H9 (cell line): ENCODE measurements around the gene RPP30. TPM values are rescaled to one million over a fixed set of nuclear protein-coding genes. Genes with fewer than 3 reads are reported as not detected.

Source experiments
- DNase-seq: peaks from one replicate; pipeline ENCODE4 v3.0.0-alpha.2; 2017
- H2AFZ ChIP-seq: one replicate; pipeline ENCODE4 v1.6.1; 2013; ENCODE audit warnings: mild to moderate bottlenecking, low read length, control low read depth, moderate library complexity
- H2AK5ac ChIP-seq: 2 replicates; pipeline ENCODE4 v1.6.1; 2013; ENCODE audit warnings: low read length, control low read depth, mixed read lengths; ENCODE audit not compliant: insufficient read length
- H2BK120ac ChIP-seq: one replicate; pipeline ENCODE4 v1.6.1; 2013; ENCODE audit warnings: low read depth, mild to moderate bottlenecking, low read length, control low read depth, inconsistent platforms; ENCODE audit not compliant: poor library complexity, severe bottlenecking
- H2BK12ac ChIP-seq: 2 replicates; pipeline ENCODE4 v1.6.1; 2013; ENCODE audit warnings: low read length, control low read depth, mixed read lengths, low read depth; ENCODE audit not compliant: insufficient read length
- H2BK15ac ChIP-seq: 2 replicates; pipeline ENCODE4 v1.6.1; 2013; ENCODE audit warnings: low read depth, low read length, control low read depth
- H2BK20ac ChIP-seq: one replicate; pipeline ENCODE4 v1.6.1; 2013; ENCODE audit warnings: low read depth, mild to moderate bottlenecking, low read length, control low read depth, inconsistent platforms; ENCODE audit not compliant: poor library complexity, severe bottlenecking
- H2BK5ac ChIP-seq: 2 replicates; pipeline ENCODE4 v1.6.1; 2013; ENCODE audit warnings: low read length, control low read depth, mixed read lengths; ENCODE audit not compliant: insufficient read length
- H3K14ac ChIP-seq: 2 replicates; pipeline ENCODE4 v1.6.1; 2013; ENCODE audit warnings: low read length, control low read depth; ENCODE audit not compliant: insufficient read depth
- H3K18ac ChIP-seq: 2 replicates; pipeline ENCODE4 v1.6.1; 2013; ENCODE audit warnings: low read depth, mild to moderate bottlenecking, mixed read lengths, low read length, control low read depth; ENCODE audit not compliant: insufficient read length
- H3K23ac ChIP-seq: 2 replicates; pipeline ENCODE4 v1.6.1; 2013; ENCODE audit warnings: low read length, control low read depth, mixed read lengths, low read depth; ENCODE audit not compliant: insufficient read length
- H3K23me2 ChIP-seq: 2 replicates; pipeline ENCODE4 v1.6.1; 2013; ENCODE audit warnings: low read depth, mild to moderate bottlenecking, mixed read lengths, low read length, control low read depth; ENCODE audit not compliant: insufficient read length, poor library complexity, severe bottlenecking
- H3K27ac ChIP-seq: 2 replicates; pipeline ENCODE4 v1.5.1; 2013; ENCODE audit warnings: low read length, control low read depth, mixed read lengths, low read depth; ENCODE audit not compliant: insufficient read length
- H3K27me3 ChIP-seq: 2 replicates; pipeline ENCODE4 v1.6.1; 2013; ENCODE audit warnings: low read length, control low read depth, inconsistent platforms; ENCODE audit not compliant: insufficient read depth
- H3K4ac ChIP-seq: 2 replicates; pipeline ENCODE4 v1.6.1; 2013; ENCODE audit warnings: low read depth, mild to moderate bottlenecking, control low read depth, inconsistent platforms, low read length, moderate library complexity
- H3K4me1 ChIP-seq: 2 replicates; pipeline ENCODE4 v1.6.1; 2013; ENCODE audit warnings: low read length, control low read depth, inconsistent platforms; ENCODE audit not compliant: insufficient read depth
- H3K4me2 ChIP-seq: 2 replicates; pipeline ENCODE4 v1.6.1; 2013; ENCODE audit warnings: low read length, control low read depth, mixed read lengths; ENCODE audit not compliant: insufficient read length, insufficient read depth
- H3K56ac ChIP-seq: 2 replicates; pipeline ENCODE4 v1.6.1; 2013; ENCODE audit warnings: low read depth, mild to moderate bottlenecking, mixed read lengths, low read length, control low read depth; ENCODE audit not compliant: insufficient read length
- H3K79me1 ChIP-seq: 2 replicates; pipeline ENCODE4 v1.6.1; 2013; ENCODE audit warnings: low read depth, mild to moderate bottlenecking, moderate library complexity, low read length, control low read depth, inconsistent platforms; ENCODE audit not compliant: insufficient read depth, poor library complexity, severe bottlenecking
- H3K79me2 ChIP-seq: 2 replicates; pipeline ENCODE4 v1.6.1; 2013; ENCODE audit warnings: low read length, control low read depth, inconsistent platforms; ENCODE audit not compliant: insufficient read depth
- H3K9ac ChIP-seq: 2 replicates; pipeline ENCODE4 v1.6.1; 2013; ENCODE audit warnings: low read length, control low read depth, mixed read lengths; ENCODE audit not compliant: insufficient read length; ENCODE audit errors: extremely low read depth
- H3K9me3 ChIP-seq: one replicate; pipeline ENCODE4 v1.6.1; 2013; ENCODE audit warnings: low read depth, low read length, inconsistent platforms; ENCODE audit not compliant: control insufficient read depth
- H3T11ph ChIP-seq: one replicate; pipeline ENCODE4 v1.6.1; 2013; ENCODE audit warnings: mild to moderate bottlenecking, low read length, control low read depth, inconsistent platforms
- H4K20me1 ChIP-seq: one replicate; pipeline ENCODE4 v1.6.1; 2013; ENCODE audit not compliant: control insufficient read depth, insufficient read length, insufficient read depth
- H4K5ac ChIP-seq: 2 replicates; pipeline ENCODE4 v1.6.1; 2013; ENCODE audit warnings: low read depth, mild to moderate bottlenecking, mixed read lengths, low read length, control low read depth; ENCODE audit not compliant: insufficient read length
- H4K8ac ChIP-seq: replicated peaks from 2 replicates; pipeline ENCODE4 v1.6.1; 2013; ENCODE audit warnings: low read length, control low read depth, mixed read lengths, low read depth; ENCODE audit not compliant: insufficient read length
- H4K91ac ChIP-seq: 2 replicates; pipeline ENCODE4 v1.6.1; 2013; ENCODE audit warnings: low read depth, mild to moderate bottlenecking, moderate library complexity, mixed read lengths, low read length, control low read depth; ENCODE audit not compliant: insufficient read length
- H3K27ac Mint-ChIP-seq, 3 experiments: 2 replicates in 2 of 3; 3 replicates in 1 of 3; pipeline ENCODE4 v1.8.0; 2020 to 2021; ENCODE audit warnings: mixed read lengths in 3 of 3, mild to moderate bottlenecking in 1 of 3, moderate library complexity in 1 of 3
- H3K27me3 Mint-ChIP-seq: 2 replicates; pipeline ENCODE4 v1.8.0; 2021; ENCODE audit warnings: low read depth, mild to moderate bottlenecking, moderate library complexity, mixed read lengths
- H3K36me3 Mint-ChIP-seq, 3 experiments: 2 replicates in 2 of 3; 3 replicates in 1 of 3; pipeline ENCODE4 v1.8.0; 2020 to 2021; ENCODE audit warnings: low read depth in 3 of 3, mixed read lengths in 3 of 3; ENCODE audit not compliant: insufficient read depth in 1 of 3
- H3K4me1 Mint-ChIP-seq, 2 experiments: 2 replicates each; pipeline ENCODE4 v1.8.0; 2020; ENCODE audit warnings: mixed read lengths in 2 of 2
- H3K4me3 Mint-ChIP-seq, 2 experiments: 2 replicates in 1 of 2; 3 replicates in 1 of 2; pipeline ENCODE4 v1.8.0; 2020 to 2021; ENCODE audit warnings: mild to moderate bottlenecking in 2 of 2, mixed read lengths in 2 of 2, moderate library complexity in 1 of 2
- H3K9me3 Mint-ChIP-seq, 2 experiments: 2 replicates in 1 of 2; 3 replicates in 1 of 2; pipeline ENCODE4 v1.8.0; 2020; ENCODE audit warnings: mild to moderate bottlenecking in 2 of 2, mixed read lengths in 2 of 2, moderate library complexity in 1 of 2
- WGBS: extraction: QIAGEN DNeasy Blood & Tissue Kit; methylation state at CpG from one replicate; pipeline ENCODE4 v1.1.7; 2013; ENCODE audit warnings: missing lambda C conversion rate, low lambda C conversion rate, mixed read lengths; ENCODE audit not compliant: insufficient read length; ENCODE audit errors: extremely low coverage; 5-methylcytosine and 5-hydroxymethylcytosine counted together
- total RNA-seq: library from RNA; stranded (reverse); gene quantifications from 2 replicates; pipeline ENCODE4 v1.2.1, GENCODE V29; 2021
- TF ChIP-seq, protein P1 (sequence below): fragments of 200-600 bp; sonication (generic); conservative IDR thresholded peaks from 3 replicates; pipeline ENCODE4 v1.8.0; 2021; ENCODE audit warnings: antibody characterized with exemption, mild to moderate bottlenecking

Gene RPP30
- total RNA-seq, 1 experiment from 2014 or later: 77.7 TPM

GRCh38 chr10:90890347-90890746, 18.6 kb downstream of the RPP30 start:
- Histone ChIP-seq H3K56ac (no peak overlapping the region), H3K27ac (no peak overlapping the region), H3K23me2 (no peaks in the 10 kb centered on the region), H4K20me1 (no peaks in the 10 kb centered on the region), H3K4ac (no peak overlapping the region), H3K4me1 (no peaks in the 10 kb centered on the region), H3K27me3 (no peaks in the 10 kb centered on the region), H3K4me2 (no peak overlapping the region), H2AFZ (no peak overlapping the region), H2AK5ac (no peak overlapping the region), H2BK5ac (no peak overlapping the region), H3K23ac (no peak overlapping the region), H3K9ac (no peak overlapping the region), H3K18ac (no peak overlapping the region), H2BK120ac (no peak overlapping the region), H3K79me1 (no peaks in the 10 kb centered on the region), H4K8ac (no peak overlapping the region), H3K14ac (no peak overlapping the region), H3K9me3 (no peaks in the 10 kb centered on the region), H2BK12ac (no peak overlapping the region), H4K5ac (no peak overlapping the region), H2BK20ac (no peak overlapping the region), H4K91ac (no peak overlapping the region), H3K79me2 (no peaks in the 10 kb centered on the region), H2BK15ac (no peak overlapping the region), H3T11ph (no peak overlapping the region)
- peaks cover 10 to 74% (median 69%) of the 10 kb centered on the region in 3 experiments; a peak in 6 of 7 replicates for H3K36me3 Mint-ChIP-seq
- no peak overlapping the region for H3K27ac Mint-ChIP-seq
- TF ChIP-seq, protein P1, sequence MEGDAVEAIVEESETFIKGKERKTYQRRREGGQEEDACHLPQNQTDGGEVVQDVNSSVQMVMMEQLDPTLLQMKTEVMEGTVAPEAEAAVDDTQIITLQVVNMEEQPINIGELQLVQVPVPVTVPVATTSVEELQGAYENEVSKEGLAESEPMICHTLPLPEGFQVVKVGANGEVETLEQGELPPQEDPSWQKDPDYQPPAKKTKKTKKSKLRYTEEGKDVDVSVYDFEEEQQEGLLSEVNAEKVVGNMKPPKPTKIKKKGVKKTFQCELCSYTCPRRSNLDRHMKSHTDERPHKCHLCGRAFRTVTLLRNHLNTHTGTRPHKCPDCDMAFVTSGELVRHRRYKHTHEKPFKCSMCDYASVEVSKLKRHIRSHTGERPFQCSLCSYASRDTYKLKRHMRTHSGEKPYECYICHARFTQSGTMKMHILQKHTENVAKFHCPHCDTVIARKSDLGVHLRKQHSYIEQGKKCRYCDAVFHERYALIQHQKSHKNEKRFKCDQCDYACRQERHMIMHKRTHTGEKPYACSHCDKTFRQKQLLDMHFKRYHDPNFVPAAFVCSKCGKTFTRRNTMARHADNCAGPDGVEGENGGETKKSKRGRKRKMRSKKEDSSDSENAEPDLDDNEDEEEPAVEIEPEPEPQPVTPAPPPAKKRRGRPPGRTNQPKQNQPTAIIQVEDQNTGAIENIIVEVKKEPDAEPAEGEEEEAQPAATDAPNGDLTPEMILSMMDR: no peak
- no peaks in the 10 kb centered on the region; a peak in 1 of 5 replicates for H3K9me3 Mint-ChIP-seq
- H3K4me1 Mint-ChIP-seq: peaks cover 4 to 14% of the 10 kb centered on the region in 2 experiments
- no peak for DNase-seq
- WGBS: no CpG with 5 or more reads among the region's 2 CpGs
- H3K4me3 Mint-ChIP-seq: no peak overlapping the region
- H3K27me3 Mint-ChIP-seq: no peaks in the 10 kb centered on the region
